GM10266 (cell line): ENCODE measurements around the gene ORC3.

ENCODE experiments used
- DNase-seq: peaks from one replicate; pipeline ENCODE4 v3.0.0; 2012; ENCODE audit errors: extremely low spot score
- CTCF ChIP-seq: IDR thresholded peaks from 2 replicates; pipeline ENCODE4 v1.5.1; 2012; ENCODE audit warnings: mild to moderate bottlenecking, low read depth; ENCODE audit not compliant: control insufficient read depth, insufficient read depth; ENCODE audit errors: missing control alignments

ORC3 gene

GRCh38 chr6:87574237-87574804 is 15.6 kb upstream of the ORC3 start:
- DNase-seq, result no peak
- no peak for TF ChIP-seq CTCF

- TF ChIP-seq CTCF, result no peak
- no peak for DNase-seq
Observed at GRCh38 chr6:87575423-87575822, 14.5 kb upstream of the ORC3 start.

- no peak for TF ChIP-seq CTCF
- no peak for DNase-seq
Observed at GRCh38 chr6:87583822-87584221, 6.1 kb upstream of the ORC3 start.

GRCh38 chr6:87586371-87587077 is 3.4 kb upstream of the ORC3 start:
- TF ChIP-seq CTCF, result no peak
- no peak for DNase-seq

- no peak for TF ChIP-seq CTCF
- DNase-seq, result no peak
Observed at GRCh38 chr6:87588756-87589407, 1.1 kb upstream of the ORC3 start.

GRCh38 chr6:87590417-87590880 is 514 bp downstream of the ORC3 start:
- no peak for DNase-seq
- no peak for TF ChIP-seq CTCF

GRCh38 chr6:87590990-87591389 is 1.1 kb downstream of the ORC3 start:
- no peak for DNase-seq
- TF ChIP-seq CTCF, result no peak
